Glomerular visceral epithelial cell (primary cell): Measurements from ENCODE around the gene SKAP1.
A peak's percentile ranks its signal among the peaks of the same experiment; 100 is the strongest.
"Not testable (repeated sequence)": the region's sequence is repeated elsewhere in the genome, so short reads cannot be mapped to it uniquely, and the experiment has no call there.

Experiments
- DNase-seq: peaks from one replicate; pipeline ENCODE4 v3.0.0-alpha.2; 2016; ENCODE audit errors: extremely low spot score

Gene SKAP1

DNA sequence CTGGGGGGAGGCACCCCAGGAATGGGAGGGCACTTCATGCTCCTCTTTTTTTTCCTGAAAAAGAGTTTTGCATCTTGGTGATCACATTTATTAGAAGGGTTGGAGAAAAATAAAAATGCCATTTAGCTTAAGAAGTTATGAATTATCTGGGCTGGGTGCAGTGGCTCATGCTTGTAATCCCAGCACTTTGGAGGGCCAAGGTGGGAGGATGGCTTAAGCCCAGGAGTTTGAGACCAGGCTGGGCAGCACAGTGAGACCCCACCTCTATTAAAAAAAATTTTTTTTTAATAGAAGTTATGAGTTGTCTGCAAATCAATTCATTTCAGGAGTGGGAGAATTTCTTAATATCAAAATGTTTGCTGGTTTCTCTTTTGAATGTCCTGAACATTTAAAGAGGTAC, 219.0 kb downstream of the SKAP1 start:
- no peak for DNase-seq

DNA sequence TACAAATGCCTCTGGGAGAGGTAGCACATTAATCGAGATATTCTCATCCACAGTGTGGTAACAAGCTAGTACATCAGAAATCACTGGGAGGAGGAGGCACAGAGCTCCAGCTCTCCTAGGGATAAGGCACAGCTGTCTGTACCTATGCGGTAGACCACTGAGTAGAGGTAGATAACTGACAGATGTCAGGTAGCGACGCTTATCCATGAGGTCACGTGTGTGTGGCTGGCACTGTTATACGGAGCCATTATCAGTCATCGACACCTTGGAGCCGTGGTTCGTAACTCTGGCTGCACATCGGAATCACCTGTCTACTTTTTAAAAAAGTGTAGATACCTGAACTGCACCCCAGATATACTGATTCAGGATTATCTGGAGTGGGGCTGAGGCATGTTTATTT, 220.0 kb downstream of the SKAP1 start:
- no peak for DNase-seq

DNA sequence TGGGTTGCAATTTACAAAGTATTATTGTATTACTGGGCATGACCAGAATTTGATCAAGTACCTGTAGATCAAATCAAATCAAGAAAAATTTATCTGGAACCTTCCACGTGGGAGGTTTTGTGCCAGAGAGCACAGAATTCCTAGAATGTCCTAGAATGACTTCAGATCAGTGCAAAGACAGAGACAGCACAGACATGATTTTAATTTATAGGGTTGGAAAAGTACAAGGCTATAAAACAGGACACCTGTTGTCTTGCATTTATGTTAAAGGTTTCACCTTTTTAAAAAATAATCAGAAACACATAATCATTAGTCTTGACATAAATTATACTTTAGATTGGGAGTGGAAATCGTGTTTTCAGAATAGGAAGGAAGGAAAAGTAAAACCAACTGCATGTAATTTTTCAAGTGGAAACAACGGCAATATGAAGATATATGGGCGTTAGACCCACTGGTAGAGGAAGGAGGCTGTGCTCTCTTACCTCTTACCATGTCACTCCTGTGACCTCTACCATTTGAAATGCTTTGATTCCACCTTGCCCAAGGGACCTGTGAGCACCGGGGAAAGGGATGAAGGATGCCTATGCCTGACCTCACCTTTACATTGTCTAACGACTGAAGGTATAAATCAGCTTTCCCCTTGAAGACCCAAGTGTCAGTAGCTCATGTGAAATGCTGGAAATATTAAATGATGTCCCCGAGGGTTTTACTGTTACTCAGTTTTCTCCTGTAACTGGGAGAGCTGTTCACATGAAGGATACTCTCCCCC, 222.1 kb downstream of the SKAP1 start:
- DNase-seq = no peak

DNA sequence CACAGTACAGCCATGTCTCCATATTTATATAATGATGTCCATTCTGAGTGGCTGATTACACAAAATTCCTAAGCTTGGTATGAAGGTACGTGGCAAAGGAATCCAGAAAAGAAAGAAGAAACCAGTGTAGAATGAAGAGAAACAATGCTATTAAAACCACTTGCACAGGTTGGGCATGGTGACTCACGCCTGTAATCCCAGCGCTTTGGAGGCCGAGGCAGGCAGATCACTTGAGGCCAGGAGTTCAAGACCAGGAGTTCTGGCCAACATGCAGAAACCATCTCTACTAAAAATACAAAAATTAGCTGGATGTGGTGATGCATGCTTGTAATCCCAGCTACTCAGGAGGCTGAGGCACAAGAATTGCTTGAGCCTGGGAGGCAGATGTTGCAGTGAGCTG, 223.0 kb downstream of the SKAP1 start:
- peak; percentile 39 for DNase-seq

DNA sequence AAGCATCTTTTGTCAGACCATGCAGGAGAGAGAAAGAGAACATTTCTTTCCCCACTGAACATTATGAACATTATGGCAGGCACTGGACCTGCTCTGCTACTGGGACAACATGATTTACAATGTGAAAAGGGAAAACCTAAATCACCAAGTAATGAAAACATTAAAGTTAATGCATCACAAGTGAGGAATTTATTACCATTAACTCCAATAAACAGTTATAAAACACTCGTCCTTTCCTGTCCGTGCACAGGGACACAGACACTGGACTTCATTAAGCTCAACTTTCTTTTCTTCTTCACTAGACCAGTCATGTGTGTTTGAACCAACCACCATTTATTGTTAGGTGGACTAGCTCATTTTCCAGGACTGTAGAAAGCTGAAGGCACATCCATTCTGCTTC, 227.1 kb downstream of the SKAP1 start:
- DNase-seq = no peak

DNA sequence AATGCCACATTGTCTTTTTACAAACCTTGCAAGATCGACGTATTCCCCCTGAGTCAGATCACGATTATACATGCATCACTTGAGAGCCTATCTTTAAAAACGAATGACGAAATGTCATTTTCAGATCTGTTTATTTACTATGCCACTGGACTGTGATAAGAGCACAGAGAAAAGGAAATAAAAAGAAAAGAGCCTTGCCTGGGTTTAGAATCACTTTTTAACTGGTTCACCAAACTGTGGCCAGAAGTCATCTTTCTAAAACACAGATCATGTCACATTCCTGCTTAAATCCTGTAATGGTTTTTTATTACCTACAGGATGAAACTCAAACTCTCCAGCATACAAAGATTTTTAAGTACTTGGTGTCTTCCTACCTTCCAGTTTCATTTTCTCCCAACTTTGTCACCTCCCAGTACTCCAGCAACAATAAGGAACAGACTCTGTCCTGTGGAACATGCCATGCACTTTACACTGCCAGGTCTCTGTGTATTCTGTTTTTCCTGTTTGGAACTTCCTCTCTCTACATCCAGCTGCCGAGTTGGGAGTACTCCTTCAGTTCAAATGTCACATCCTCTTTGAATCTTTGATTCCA, 231.0 kb downstream of the SKAP1 start:
- DNase-seq = no peak

DNA sequence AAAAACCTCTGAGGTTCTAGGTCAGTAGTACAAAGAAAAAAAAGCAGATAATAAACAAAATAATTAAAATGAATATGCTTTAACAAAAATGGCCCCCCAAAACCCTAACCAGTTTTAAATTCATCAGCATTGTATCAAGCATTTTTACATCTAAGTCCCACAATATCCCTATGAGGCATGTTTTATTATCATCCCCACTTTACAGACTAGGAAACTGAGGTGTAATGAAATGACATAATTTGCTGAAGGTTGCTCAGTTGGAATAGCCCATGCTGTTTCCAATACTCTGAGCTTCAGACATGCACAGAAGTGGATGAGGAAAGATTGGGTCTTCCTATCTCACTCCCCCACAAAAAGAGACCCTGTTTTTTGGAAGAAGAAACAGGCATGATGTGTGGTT, 234.1 kb downstream of the SKAP1 start:
- no peak for DNase-seq

DNA sequence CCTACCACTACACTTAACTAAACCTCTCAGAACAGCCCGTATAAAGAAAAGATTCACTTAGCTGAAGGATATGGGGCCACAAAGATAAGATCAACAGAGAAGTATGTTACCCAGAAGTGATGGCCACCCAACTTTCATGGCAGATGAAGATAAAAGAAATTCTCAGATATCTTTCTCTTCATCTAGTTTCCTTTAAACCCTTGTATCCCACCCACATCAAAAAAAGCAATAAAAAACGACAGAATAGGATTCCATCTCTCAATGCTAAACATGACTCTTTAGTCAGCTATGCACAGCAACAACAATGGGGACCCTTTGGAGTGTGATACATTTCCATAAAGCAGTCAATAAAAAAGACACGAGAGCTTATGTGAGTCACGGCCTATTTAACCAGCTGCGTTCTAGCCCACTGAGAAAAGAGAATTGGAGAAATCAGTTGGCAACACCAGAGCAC, 235.9 kb downstream of the SKAP1 start:
- peak; percentile 41 for DNase-seq

DNA sequence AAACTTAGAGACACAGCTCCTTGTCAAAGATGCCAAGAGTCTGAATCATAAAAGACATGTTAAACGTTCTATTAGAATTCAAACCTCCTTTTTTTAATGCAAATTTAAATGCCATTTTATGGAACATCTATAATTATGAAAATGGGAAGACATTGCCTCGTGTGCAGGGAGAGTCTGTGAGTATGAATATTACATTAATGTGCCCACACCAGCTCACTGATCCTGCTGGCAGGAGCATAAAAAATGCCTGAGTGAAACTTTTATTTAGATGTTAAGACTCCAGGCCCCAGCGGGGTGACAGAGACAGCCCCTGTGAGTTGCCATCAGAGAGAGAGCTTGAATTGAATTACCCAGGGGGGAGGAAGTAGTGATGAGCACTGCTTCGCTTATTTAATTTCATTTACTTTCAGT, 237.7 kb downstream of the SKAP1 start:
- DNase-seq = no peak

DNA sequence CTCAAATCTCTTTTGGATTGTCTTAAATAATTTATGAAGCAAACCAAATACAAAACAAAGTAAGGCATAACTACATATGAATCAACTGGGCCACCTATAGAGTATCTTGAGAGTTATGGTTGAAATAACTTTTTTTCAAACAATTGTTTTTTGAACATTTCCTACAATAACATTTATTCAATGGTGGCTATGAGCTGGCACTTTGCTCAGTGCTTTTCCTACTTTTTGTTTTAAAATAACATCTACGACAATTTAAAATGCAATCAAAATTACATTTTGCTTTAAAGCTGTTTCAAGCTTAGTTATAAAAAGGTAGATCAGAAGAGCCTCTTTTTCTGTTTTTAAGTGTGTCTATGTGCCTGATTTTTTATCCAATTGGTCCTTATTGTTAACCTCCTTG, 238.7 kb downstream of the SKAP1 start:
- DNase-seq = no peak

DNA sequence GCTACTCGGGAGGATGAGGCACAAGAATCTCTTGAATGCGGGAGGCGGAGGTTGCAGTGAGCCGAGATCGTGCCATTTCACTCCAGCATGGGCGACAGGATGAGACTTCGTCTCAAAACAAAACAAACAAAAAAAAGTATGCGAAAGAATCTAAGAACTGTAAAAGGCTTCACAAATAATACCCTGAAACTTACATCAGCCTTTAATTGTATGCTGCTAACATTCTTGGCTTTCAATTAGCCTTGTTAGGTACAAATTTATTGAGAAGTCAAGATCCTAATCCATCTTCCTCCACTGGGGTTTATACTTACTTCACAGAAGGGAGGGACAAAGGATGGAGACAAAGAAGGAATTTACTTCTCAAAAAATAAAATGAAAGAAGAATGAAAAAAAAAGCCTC, 239.1 kb downstream of the SKAP1 start:
- DNase-seq = no peak

DNA sequence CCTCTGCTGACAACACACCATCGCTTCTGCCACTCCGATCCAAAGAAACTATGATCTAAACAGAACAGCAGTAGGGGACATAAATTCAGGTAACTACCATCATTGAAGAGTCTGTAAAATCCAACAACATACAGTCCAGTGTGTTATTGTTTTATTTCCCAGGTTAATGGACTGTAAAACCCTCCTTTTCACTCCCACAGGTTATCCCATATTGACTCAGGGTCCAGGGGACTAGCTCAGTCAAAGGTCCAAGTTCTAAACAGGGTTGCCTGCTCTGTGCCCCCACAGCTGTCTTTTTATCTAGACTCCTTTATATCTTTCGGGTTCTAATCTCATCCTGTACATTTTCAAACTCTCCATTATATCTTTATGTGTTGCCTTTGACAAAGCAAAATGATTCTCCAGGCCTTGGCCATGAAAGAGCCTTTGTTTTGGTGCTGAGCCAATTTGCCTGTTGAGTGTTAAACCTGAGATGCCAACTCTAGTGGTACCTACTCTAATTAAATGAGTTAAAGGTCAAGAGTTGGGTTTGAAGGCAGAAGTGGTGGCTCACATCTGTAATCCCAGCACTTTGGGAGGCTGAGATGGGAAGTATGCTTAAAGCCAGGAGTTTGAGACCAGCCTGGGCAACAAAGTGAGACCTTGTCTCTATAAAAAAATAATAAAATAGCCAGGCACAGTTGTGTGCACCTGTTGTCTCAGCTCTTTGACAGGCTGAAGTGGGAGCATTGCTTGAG, 242.0 kb downstream of the SKAP1 start:
- DNase-seq = no peak

DNA sequence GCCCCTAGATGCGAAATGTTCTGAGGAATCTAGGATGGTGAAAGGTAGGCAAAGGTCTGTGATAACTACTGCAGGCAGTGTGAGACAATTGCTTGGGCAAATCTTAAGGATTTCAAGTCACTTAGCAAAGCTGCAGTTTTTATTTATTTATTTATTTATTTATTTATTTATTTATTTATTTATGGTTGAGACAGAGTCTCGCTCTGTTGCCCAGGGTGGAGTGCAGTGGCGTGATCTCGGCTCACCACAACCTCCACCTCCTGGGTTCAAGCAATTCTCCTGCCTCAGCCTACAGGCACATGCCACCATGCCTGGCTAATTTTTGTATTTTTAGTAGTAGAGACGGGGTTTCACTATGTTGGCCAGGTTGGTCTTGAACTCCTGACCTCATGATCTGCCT, 243.7 kb downstream of the SKAP1 start:
- DNase-seq = not testable (repeated sequence)

DNA sequence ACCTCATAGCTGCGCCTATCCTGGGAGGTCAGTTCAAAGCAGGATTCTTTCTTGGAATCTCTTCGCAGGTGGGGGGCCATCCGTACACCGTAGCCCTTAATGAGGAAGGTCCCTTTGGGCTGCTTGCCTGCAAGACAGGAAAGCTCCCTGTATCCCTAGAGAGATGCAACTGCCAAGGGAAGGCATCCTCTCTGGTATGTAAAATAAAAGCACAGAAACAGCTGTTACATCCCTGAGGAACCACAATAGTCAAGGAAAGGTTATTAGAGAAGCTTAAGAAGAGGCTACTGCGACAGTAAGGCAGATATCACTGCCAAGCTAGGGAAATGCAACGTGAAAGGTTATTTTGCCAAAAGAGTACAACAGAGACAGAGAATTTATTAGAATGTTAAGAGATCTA, 245.3 kb downstream of the SKAP1 start:
- DNase-seq = no peak

DNA sequence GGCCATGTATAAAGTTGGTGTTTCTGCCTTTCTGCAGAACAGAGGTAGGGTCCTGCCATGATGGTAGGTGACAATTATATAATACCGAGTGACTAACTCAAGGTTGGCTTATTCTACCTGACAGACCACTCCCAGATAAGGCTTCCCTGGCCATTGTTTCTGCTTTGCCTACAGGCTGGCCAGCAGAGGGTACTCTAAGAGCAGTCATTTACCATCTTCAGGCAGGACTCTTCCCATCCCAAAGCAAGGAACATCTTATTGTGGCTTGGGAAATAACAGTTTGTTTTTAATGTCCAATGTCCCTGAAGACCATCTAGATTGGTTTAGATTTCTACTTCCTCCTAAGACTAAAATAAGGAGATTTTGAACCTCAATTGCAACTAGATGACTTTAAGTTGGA, 248.4 kb downstream of the SKAP1 start:
- peak; percentile 33 for DNase-seq

DNA sequence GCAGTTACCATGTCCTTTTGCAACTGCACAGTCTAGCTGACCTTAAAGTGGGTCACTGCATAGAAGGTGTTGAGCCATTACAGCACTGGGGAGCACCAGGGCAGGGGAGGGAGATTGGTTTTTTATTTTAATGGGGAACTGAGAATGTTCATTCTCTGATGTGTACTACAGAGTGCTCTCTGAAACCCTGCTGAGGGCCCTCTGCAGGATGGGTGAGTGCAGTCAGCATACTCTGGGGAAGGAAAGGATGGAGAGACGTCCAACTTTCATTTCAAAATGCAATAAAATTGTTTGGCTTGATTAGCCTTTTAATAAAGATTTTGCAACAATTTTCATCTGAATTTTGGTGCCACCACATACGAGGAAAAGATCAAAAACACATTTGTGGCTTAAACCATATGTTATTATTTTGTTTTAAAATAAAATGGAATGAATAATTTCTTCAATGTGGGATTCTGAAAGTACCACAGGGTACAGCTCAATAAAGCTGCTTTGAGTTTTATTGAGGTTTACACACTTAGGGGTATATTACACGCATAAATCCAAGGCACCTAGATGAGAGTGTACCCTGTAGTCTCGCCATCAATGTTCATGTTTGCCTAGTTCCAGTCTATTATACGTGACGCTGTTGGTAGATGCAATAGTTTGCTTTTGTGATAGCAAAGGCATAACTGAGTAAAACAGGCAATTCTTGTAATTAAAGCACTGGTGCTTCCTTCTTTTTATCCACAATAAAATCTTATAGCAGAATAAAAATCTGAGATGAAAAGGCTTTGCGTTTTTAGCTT, 249.0 kb downstream of the SKAP1 start:
- no peak for DNase-seq

DNA sequence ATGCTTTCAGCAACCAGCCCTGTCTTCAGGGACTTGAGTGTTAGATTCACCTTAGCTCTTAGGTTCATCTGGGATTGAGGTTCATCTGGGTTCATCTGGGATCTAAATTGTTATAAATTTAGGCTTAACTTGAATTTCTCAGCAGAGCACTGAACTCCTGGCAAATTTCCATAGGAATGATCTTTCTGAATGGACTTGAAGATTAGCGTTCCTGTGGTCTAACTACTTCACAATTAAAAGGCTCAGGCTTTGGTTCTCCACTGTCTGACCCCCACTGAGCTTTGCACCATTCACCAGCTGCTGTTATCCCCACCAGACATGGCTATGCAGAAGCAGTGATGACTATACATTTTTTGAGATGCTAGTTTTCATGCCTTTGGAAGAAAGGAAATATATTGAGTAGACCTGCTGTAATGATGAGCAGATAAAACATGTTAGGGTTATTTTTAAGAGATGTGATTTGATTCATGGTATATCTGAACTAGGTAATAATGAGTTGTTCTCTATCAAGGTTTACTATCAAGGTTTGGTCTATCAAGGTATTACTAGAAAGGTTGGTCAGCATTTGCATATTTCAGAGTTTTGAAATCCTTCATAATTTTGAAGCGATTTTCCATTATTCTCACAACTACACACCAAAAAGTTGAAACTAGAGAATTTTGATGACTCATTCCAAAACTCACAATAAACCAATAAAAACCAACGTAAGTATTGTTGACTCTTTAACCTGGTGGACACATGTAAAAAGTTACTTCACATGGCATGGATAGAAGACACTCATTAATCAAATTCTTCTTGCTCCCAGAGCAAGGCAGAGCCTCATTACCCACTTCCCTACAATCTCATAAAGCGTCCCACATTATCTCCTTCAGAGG, 250.7 kb downstream of the SKAP1 start:
- no peak for DNase-seq

DNA sequence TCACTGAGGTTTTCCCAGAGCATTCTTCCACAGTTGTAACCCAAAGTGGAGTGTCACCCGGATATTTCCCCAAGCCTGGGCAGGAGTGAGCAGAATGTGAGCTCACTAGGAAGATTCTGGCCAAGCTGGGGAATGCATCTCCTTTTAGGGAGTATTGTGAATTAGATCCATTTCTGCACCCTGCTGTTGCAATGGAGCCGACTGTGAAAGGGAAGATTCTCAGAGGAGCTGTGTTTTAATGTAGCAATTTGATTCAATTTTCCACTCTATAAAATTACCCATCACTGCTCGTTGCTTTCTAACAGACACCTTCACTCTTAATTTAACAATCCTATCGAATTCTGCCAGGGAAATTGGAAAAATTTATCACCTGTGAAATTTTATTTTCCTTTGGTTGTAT, 251.7 kb downstream of the SKAP1 start:
- DNase-seq = no peak

DNA sequence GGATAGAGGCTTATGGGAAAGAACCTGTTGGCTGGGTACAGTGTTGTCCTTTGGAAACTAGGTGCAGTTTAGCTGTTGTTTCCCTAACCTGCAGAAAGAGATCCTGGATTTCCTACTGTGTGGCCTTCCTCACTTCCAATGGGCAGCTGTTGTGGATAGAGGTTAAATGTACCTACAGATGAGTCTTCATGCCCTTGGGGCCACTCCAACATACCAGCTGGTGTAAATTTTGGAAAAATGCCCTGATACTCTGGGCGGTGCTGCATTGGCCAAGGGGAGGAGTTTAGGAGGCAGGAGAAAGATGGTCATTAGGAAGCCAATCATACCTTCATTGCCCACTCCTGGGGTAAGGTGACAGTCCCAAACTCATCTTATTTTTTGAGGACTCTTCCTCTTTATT, 252.2 kb downstream of the SKAP1 start:
- no peak for DNase-seq

DNA sequence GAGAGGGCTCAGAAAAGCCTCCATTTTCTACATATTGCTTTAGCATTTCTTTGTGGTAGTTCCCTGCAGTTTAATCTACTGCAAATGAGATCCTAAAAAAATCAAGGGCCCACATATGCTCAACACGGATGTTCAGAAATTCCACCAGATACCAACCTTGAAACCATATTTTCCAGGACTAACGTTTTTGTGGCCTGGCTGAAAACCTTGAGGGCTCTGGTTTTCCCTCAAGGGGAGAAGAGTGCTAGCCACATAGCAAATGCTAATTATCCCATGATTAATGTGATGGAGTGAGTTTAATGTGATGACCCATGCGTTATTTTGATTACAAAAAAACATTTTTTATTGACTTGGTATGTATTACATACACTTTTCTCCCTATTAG, 253.6 kb downstream of the SKAP1 start:
- no peak for DNase-seq
